HG03066 (cell line): Measurements from ENCODE around the gene MYRFL.
A peak's percentile ranks its signal among the peaks of the same experiment; 100 is the strongest.
"Not testable (repeated sequence)": the region's sequence is repeated elsewhere in the genome, so short reads cannot be mapped to it uniquely, and the experiment has no call there.

Experiments
- ATAC-seq: cut with Tn5 transposase; IDR thresholded peaks from one replicate; pipeline ENCODE4 v1.9.1; 2021; ENCODE audit warnings: low read depth; ENCODE audit not compliant: unreplicated experiment

Gene MYRFL

DNA sequence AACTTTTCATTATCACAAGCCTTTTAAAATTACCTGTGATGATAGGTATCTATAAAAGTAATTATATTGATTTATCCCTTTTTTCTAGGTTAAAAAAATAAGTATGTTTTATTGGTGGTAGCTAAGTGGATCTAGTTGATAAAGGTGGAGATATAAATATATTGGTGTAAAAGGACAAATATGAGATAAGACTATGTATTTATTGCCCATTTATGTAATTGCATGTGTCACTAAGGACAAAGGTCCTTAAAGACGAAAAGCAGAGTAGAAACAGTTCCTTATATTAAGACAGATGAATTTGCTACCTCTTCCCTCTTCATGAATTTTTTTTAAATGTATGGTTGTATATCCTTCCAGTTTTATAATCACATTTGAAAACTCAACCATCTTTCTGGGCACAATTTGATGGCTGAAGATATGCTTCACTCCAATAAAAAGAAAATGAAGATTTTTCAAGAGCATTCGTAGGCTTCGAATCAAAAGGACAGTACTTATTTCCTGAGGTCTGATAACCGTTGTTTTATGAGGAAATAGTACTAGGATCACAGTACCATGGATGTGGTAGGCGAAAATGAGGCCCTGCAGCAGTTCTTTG is at the start of gene MYRFL:
TSS of gene MYRFL (plus strand) at position 262 of the 595 bp plus-strand sequence. CDS start at position 553, 291 bp downstream.
- ATAC-seq = no peak

DNA sequence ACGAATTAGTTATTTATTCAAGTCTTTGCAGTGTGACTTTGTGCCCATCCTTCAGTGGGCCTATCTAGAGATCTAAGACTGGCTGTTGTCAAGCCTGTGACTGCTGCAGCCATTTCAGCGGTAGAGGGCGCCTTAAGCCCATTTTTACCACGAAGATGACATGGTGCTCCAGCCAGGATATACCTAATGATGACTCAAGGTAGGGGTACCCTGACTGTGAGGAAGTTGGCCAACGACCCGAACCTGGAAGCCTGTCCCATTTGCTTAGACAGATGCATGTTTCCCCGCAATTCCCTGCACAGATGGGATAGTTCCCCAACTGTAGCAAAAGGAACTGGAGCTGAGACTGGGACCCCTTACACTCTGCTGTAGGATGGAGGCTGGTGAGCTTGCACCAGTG is 45.1 kb upstream of the MYRFL start:
- no peak for ATAC-seq

DNA sequence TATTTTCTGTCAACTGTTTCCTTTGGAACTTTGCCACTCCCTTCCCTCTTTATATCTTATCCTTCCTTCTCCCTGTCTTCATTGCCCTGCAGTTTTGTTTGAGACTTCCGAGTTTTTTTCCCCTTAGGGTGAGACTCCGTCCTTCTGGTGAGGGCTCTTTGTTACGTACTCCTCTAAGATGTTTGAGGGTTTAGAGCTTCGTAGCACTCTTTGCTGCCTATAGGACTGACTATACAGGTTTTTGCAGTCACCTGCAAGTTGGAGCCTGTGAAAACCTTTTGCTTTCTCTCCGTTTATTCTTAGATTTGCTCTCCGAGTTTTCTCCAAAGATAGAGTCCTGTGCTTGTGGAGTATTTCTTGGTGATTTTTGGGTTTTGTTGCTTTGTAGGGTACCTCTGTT is 41.7 kb upstream of the MYRFL start:
- ATAC-seq = no peak

DNA sequence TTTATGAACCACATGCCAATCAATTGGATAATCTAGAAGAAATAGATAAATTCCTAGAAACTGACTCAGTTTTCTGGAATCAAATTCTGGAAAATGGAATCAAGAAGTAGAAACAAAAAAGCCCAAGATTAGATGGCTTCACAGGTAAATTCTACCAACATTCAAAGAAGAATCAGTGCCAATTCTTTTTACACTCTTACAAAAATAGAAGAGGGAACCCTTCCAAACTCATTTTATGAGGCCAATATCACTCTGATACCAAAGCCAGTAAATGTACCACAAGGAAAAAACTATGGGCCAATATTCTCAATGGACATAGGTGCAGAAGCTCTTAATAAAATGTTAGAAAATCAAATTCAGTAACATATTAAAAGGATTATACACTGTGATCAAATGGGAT is 35.7 kb upstream of the MYRFL start:
- ATAC-seq = no peak

DNA sequence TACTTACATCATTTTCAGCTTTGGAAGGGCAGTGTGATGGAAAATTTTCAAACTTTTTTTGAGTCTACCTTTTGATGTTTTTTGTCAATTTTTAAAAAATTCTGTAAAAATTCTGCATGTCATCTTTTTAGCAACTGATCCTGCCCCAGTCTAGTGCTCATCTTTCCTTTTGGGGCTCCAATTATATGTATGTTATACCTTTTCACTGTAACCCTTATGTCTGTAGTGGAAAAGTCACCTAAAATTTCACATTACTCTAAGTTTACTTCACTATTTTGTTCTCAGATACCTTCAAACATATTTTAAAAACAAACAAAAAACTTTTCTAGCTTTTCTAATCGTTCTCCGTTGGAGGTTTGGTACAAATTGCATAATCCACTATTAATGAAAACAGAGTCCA is 32.5 kb upstream of the MYRFL start:
- ATAC-seq = no peak

DNA sequence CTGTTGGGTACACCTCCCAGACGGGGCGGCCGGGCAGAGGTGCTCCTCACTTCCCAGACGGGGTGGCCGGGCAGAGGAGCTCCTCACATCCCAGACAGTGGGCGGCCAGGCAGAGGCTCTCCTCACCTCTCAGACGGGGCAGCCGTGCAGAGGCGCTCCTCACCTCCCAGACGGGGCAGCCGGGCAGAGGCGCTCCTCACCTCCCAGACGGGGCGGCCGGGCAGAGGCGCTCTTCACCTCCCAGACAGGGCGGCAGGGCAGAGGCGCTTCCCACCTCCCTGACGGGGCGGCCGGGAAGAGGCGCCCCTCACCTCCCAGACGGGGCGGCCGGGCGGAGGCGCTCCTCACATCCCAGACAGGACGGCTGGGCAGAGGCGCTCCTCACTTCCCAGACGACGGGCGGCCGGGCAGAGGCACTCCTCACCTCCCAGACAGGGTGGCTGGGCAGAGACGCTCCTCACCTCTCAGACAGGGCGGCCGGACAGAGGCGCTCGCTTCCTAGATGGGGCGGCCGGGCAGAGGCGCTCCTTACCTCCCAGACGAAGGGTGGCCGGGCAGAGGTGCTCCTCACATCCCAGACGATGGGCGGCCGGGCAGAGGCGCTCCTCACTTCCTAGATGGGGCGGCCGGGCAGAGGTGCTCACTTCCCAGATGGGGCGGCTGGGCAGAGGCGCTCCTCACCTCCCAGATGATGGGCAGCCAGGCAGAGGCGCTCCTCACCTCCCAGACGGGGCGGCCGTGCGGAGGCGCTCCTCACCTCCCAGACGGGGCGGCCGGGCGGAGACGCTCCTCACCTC is 17.7 kb upstream of the MYRFL start:
- ATAC-seq = not testable (repeated sequence)

DNA sequence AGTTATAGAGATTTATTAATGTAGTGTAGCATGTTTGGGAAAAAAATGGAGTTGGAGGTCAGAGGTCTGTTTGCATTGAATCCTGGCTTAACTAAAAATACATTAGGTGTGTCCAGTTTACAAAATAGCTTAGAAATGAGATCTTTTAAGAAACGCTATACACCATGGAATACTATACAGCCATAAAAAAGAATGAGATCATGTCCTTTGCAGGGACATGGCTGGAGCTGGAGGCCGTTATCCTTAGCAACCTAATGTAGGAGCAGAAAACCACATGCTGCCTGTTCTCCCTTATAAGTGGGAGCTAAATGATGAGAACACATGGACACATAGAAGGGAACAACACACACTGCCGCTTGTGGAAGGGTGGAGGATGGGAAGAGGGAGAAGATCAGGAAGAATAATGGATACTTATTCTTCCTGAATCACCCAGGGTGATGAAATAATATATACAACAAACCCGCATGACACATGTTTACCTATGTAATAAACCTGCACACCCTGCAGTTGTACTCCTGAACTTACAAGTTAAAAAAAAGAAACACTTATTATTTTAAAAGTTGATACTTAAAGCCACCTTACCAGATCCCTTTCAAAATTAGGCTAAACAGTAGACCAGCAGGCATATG is 14.0 kb upstream of the MYRFL start:
- no peak for ATAC-seq

DNA sequence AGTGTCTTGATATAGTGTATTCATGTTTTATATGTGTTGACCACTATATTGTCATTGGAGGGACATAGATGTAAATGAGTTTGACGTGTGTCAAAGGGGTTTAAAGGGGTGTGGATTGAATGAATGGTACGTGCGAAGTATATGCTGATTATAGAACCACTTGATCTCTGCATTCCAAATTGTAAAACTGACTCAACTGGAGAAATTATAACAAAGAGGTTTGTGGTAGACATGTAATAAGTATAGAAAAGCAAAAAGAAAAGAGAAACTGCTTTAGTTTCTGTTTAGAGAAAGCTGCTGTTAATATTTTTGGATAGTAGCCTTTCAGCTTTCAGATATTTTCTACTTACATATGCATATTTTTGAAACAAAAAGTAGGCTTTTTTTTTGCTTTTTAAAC is 8.9 kb upstream of the MYRFL start:
- ATAC-seq = peak; percentile 69

DNA sequence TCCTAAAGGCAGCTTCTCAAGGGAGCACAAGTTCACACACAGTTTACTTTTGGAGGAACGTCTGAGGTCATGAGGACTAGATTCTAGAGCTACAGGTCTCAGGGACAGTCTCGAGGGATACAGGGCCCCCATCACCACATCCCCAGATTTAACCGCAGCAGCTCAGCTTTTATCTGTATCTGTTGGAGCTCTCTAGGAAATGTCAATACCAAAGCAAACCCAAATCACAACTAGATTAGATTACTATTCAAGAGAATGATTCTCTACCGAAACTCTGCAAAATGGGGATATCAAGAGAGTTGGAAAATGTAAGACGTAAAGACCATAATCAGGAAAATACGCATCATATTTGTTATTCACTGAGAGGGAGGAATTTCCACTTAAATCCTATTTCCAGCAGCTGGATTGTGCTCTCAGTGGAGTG is 4.0 kb upstream of the MYRFL start:
- ATAC-seq = no peak

DNA sequence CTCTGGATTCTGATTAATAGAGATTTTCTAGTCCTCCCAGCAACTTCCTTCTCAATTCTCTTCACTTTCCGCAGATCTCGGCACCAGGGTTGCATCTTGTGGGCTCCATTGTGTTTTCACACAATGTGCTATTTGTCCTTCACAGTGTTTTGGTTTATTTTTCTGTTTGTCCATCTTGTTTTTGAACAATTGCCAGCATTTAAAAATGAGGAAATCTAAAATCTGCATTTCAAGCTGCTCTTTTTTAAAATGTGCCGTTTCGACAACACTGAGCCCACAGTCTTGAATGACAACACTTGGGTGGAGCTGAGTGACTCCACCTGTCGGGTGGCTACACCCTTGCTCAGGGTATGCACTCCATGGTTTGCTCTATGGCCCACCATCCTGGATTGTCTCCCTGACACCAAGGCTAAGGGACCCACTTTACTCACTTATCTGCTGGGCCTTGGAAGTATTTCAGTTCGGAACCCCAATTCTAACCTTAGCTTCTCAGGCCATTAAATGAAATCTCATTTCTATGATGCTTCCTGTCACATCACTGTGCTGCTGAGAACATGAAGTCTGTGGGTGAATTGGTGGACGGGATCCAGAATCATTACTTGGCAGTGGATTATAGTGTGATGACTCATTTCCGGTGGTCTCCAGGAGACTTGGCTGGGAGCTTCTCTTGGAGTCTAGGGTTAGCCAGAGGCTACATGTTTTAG is 3.4 kb upstream of the MYRFL start:
- no peak for ATAC-seq

DNA sequence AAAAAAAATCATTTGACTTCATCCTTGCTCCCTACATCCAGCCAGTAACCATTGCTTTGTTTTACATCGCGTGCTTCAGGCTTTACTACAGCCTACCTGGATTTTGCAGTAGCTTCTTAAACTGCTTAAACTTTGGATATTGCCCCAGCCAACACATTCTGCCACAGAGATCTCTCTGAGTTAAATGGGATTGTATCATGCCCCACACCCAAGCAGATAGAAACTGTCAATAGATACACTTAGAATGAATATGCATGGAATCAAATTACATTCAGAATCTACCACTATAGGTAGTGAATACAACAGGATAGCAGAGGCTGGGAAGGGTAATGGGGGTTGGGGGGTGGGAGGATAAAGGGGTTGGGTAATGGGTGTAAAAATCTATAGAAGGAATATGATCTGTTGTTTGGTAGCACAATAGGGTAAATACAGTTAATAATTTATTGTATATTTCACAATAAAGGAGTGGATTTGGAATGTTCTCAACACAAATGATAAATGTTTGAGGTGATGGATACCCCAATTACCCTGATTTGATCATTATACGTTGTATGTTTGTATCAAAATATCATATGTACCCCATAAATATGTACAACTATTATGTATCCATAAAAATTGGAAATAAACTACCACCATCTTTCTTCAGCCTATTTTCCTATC is 2.7 kb upstream of the MYRFL start:
- no peak for ATAC-seq

DNA sequence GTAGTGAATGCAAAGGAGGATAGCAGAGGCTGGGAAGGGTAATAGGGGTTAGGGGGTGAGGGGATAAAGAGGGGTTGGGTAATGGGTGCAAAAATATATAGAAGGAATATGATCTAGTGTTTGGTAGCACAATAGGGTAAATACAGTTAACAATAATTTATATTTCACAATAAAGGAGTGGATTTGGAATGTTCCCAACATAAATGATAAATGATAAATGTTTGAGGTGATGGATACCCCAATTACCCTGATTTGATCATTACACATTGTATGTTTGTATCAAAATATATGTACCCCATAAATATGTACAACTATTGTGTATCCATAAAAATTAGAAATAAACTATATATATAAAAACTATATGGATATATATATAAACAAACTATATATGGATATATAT is 999 bp upstream of the MYRFL start:
- no peak for ATAC-seq

DNA sequence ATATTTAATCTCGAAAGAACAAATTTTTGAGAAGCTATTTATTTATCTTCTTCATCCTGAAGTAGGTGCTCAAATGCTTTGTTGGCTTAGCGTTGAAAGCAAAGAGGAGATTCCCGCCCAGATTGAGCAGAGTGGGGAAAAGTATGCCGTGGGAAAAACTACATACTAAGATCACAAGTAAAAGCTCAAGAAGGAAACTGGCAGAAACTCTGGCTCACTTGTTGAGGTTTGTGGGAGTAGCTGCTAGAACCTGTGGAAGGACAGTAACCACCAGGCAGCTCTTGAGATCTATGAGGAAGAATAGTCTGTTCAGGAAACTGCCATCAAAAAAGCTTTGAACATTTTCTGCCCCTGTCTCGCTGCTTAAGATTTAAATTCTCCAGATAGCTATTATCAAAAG is 3.9 kb downstream of the MYRFL start:
- ATAC-seq = no peak

DNA sequence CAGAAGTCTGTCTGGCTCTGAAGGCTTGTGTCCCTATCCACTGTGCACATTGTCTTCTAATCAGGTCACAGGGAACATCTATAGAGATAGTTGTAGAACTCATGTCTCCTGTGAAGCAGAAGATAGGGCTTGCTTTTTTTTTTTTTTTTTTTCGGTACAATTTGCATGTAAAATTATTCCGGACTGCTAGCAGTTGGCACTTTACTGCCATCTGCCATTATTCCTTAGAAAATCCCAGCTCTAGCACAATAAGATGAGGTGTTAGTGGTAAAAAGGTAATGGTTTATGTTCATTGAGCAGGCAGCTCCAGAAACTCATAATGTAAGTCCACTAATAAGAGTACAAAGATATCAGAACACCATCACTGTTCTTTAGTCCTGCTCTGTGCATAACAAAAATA is 8.7 kb downstream of the MYRFL start:
- ATAC-seq = no peak

DNA sequence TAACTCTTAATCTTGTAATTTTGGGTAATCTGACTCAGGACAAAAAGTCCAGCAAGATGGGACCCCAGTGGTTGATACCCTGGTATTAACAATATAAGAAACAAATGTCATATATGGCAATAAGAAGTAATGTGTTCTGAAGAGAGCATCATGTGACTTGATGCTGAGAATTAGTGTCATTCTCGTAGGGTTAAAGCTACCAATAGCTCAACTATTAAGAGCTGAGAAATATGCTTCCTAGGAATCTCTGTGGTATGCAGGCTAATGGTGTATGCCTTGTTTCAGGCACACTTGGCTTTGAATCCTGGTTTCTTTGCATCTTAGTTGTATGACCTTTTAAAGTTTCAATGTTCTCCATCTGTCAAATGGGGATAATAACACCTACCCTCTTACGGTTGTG is 9.1 kb downstream of the MYRFL start:
- ATAC-seq = no peak

DNA sequence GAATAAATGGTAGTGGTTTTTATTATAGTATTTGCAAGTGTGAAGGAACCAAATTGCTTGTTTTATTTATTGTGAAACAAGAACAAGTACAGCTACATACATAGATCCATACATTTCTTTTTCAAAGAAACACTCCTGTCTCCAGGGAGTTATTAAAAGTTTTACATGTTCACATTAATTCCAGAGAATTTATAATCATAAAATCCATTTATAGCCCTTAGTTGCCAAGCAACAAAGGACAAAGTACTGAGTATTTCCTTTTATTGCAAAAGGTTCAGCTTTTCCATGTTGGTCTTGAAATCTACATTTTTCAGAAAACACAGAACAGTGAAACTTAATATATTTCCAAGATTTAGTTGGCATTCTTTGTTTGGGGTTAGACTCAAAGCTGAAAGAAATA is 9.5 kb downstream of the MYRFL start:
- ATAC-seq = no peak

DNA sequence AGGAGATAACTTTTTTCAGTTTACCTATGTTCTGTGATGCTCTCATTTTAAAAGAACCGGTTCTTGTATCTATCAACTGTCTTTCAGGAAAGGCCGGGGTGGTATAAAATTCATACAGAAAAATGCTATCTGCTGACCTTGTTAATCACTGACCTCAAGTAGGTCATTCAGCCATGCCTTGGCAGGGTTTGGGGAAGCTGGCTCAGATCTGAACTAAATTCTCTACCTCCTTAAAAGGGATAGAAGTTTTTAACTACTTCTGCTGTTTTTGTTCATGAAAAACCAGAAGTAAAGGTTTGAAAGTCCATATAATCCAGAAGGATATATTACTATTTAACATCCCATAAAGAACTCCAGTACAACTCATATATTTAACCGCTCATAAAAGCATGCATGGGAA is 10.1 kb downstream of the MYRFL start:
- no peak for ATAC-seq

DNA sequence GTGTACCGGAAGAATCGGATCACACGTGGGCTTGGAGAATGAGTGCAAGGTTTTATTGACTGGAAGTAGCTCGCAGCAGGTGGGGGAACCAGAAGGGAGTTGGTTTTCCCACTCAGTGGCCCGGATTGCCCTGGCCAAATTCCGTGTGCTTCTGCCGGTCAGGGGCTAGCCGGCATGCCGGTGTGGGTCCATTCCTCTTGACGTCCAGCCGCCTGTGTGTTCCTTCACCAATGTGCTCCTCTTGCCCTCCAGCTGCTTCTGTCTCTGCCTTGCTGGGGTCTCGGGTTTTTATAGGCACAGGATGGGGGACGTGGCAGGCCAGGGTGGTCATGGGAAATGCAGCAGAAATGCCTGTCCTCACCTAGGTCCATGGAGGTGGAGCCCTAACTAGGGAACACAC is 11.0 kb downstream of the MYRFL start:
- no peak for ATAC-seq

DNA sequence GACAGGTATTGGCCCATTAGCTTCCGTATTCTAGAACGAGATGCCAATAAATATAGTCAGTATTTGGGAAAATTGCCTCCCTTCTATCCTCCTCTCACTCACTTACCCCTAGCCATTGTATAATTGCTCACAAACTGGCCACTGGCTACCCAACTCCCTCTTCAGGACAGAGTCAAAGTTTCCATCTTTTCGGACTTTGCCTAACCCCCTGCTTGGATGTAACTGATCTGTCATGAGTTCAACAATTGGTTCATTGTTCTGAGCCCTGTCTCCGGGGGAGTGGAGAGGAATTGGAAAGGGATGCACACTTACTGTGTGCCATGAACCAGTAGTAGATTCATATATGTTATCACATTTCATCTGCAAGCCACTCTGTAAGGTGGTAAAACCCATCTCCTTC is 12.2 kb downstream of the MYRFL start:
- ATAC-seq = no peak

DNA sequence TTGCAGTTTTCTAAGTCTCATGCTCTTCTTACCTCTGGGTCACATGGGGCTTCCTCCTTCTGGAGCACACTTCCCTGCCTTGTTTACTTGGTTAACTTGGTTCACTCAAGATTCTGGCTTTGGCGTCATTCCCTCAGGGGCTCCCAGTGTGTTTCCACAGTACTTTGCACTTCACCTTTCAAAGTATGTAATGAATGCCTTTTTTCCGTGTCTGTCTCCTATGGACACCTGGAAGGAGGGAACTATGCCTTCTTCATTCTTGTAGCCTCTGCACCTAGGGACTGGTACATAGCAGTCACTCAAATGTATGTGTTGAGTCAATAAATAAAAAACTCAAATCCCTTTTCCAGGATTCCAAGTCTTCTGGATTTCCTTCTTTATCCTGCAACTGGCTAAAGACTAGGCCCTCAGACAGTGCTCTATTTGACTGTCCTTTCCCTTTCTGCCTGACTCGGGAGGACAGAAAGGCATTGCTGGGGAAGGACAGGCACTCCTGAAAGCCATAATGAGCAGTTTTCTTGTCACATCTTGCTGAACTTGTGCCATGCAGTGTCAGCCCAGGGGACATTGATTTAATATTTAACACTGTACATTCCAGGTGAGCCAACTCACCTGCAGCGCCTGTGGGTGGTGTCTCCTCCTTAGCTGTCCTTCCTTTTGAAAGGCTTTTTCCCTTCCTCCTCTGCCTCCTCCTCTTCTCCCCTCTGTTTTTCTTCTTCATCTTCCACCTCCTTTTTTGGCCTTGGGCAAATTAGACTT is 12.8 kb downstream of the MYRFL start:
- ATAC-seq = no peak
